T-helper 17 cell (primary cell): ENCODE measurements around the gene PLK2. TPM values are rescaled to one million over a fixed set of nuclear protein-coding genes. Genes with fewer than 3 reads are reported as not detected.

Experiments
- ATAC-seq: fragments of 150-1000 bp; cut with Tn5 transposase; 2 replicates; pipeline ENCODE4 v1.10.0; 2021; ENCODE audit warnings: mild to moderate bottlenecking, moderate library complexity
- DNase-seq, 3 donors: peaks; one replicate each; pipeline versions ENCODE4 v3.0.0 to v3.0.0-alpha.2; 2020 to 2021
- H3K9me3 ChIP-seq: one replicate; pipeline ENCODE4 v1.7.0; 2013; ENCODE audit warnings: low read length, mild to moderate bottlenecking; ENCODE audit not compliant: control insufficient read depth, poor library complexity, severe bottlenecking
- H3K27ac Mint-ChIP-seq: one replicate; pipeline ENCODE4 v1.8.0; 2022; ENCODE audit warnings: mild to moderate bottlenecking, moderate library complexity, mixed read lengths
- H3K27me3 Mint-ChIP-seq: one replicate; pipeline ENCODE4 v1.8.0; 2022; ENCODE audit warnings: mixed read lengths
- H3K36me3 Mint-ChIP-seq: one replicate; pipeline ENCODE4 v1.8.0; 2022; ENCODE audit warnings: low read depth, mixed read lengths
- H3K4me1 Mint-ChIP-seq: one replicate; pipeline ENCODE4 v1.8.0; 2022; ENCODE audit warnings: mild to moderate bottlenecking, mixed read lengths
- H3K4me3 Mint-ChIP-seq: one replicate; pipeline ENCODE4 v1.8.0; 2022; ENCODE audit warnings: mild to moderate bottlenecking, moderate library complexity, mixed read lengths
- total RNA-seq, 4 donors: library from RNA in 2 of 4; stranded (reverse) in 2 of 4; gene quantifications; one replicate each; pipeline ENCODE4 v1.2.3 and lab custom pipeline; 2022 to 2026

The PLK2 gene
- total RNA-seq, 2 donors from 2014 or later: 15.8 to 24.3 TPM

GRCh38 chr5:58451732-58452565 is 7.9 kb downstream of the PLK2 start:
- H3K27me3 Mint-ChIP-seq: peaks cover 45% of the 10 kb centered on the region
- no peak overlapping the region for H3K27ac Mint-ChIP-seq
- H3K4me1 Mint-ChIP-seq: no peaks in the 10 kb centered on the region

GRCh38 chr5:58450811-58451629 is 8.9 kb downstream of the PLK2 start:
- Mint-ChIP-seq H3K4me3 (no peak overlapping the region), H3K27ac (no peak overlapping the region), H3K4me1 (no peaks in the 10 kb centered on the region), H3K27me3 (peaks cover 52% of the 10 kb centered on the region), H3K36me3 (peaks cover 6% of the 10 kb centered on the region)
- DNase-seq (no peak), ATAC-seq (no peak)
- no peaks in the 10 kb centered on the region for H3K9me3 ChIP-seq

More at GRCh38 chr5:58451732-58452565, 7.9 kb downstream of the PLK2 start:
- no peaks in the 10 kb centered on the region for H3K9me3 ChIP-seq
- peaks cover 6% of the 10 kb centered on the region for H3K36me3 Mint-ChIP-seq
- no peak for ATAC-seq
- H3K4me3 Mint-ChIP-seq: no peak overlapping the region
- no peak for DNase-seq

- ATAC-seq (no peak), DNase-seq (no peak)
- Mint-ChIP-seq H3K4me3 (no peak overlapping the region), H3K4me1 (no peaks in the 10 kb centered on the region), H3K27me3 (peaks cover 56% of the 10 kb centered on the region), H3K36me3 (peaks cover 6% of the 10 kb centered on the region), H3K27ac (no peak overlapping the region)
- no peaks in the 10 kb centered on the region for H3K9me3 ChIP-seq
Measured at GRCh38 chr5:58450018-58450417, 9.9 kb downstream of the PLK2 start.

GRCh38 chr5:58447226-58447625 is 12.7 kb downstream of the PLK2 start:
- H3K4me3 Mint-ChIP-seq: no peak overlapping the region
- peaks cover 54% of the 10 kb centered on the region for H3K27me3 Mint-ChIP-seq
- DNase-seq (no peak), ATAC-seq (no peak)
- no peaks in the 10 kb centered on the region for H3K9me3 ChIP-seq
- H3K36me3 Mint-ChIP-seq: peaks cover 3% of the 10 kb centered on the region
- no peaks in the 10 kb centered on the region for H3K4me1 Mint-ChIP-seq
- no peak overlapping the region for H3K27ac Mint-ChIP-seq

- Mint-ChIP-seq H3K27ac (no peak overlapping the region), H3K27me3 (peaks cover 45% of the 10 kb centered on the region), H3K4me1 (no peaks in the 10 kb centered on the region), H3K36me3 (no peaks in the 10 kb centered on the region), H3K4me3 (no peak overlapping the region)
- ATAC-seq (no peak), DNase-seq (no peak)
- no peaks in the 10 kb centered on the region for H3K9me3 ChIP-seq
Measured at GRCh38 chr5:58446024-58446423, 13.9 kb downstream of the PLK2 start.

- Mint-ChIP-seq H3K27me3 (peaks cover 37% of the 10 kb centered on the region), H3K27ac (no peak overlapping the region), H3K4me1 (no peaks in the 10 kb centered on the region), H3K4me3 (no peak overlapping the region), H3K36me3 (no peaks in the 10 kb centered on the region)
- no peak for ATAC-seq
- H3K9me3 ChIP-seq: no peaks in the 10 kb centered on the region
- DNase-seq: no peak
Measured at GRCh38 chr5:58444805-58445204, 15.1 kb downstream of the PLK2 start.

GRCh38 chr5:58440901-58441460 is 18.9 kb downstream of the PLK2 start:
- Mint-ChIP-seq H3K27me3 (peaks cover 20% of the 10 kb centered on the region), H3K36me3 (no peaks in the 10 kb centered on the region), H3K27ac (no peak overlapping the region), H3K4me1 (no peaks in the 10 kb centered on the region), H3K4me3 (no peak overlapping the region)
- no peaks in the 10 kb centered on the region for H3K9me3 ChIP-seq
- no peak for ATAC-seq
- DNase-seq: no peak

GRCh38 chr5:58439094-58439644 is 20.7 kb downstream of the PLK2 start:
- Mint-ChIP-seq H3K36me3 (no peaks in the 10 kb centered on the region), H3K27me3 (peaks cover 16% of the 10 kb centered on the region), H3K4me1 (peaks cover 3% of the 10 kb centered on the region), H3K4me3 (no peak overlapping the region), H3K27ac (no peak overlapping the region)
- no peak for DNase-seq
- no peaks in the 10 kb centered on the region for H3K9me3 ChIP-seq
- ATAC-seq: no peak

- no peak overlapping the region for H3K27ac Mint-ChIP-seq
- no peaks in the 10 kb centered on the region for H3K36me3 Mint-ChIP-seq
- ATAC-seq: no peak
- no peak overlapping the region for H3K4me3 Mint-ChIP-seq
- H3K27me3 Mint-ChIP-seq: peaks cover 8% of the 10 kb centered on the region
- peaks cover 3% of the 10 kb centered on the region for H3K4me1 Mint-ChIP-seq
- no peaks in the 10 kb centered on the region for H3K9me3 ChIP-seq
- DNase-seq: no peak
Measured at GRCh38 chr5:58437661-58438060, 22.2 kb downstream of the PLK2 start.

GRCh38 chr5:58431832-58432231 is 28.1 kb downstream of the PLK2 start:
- Mint-ChIP-seq H3K27ac (no peak overlapping the region), H3K4me1 (peaks cover 3% of the 10 kb centered on the region), H3K27me3 (peaks cover 6% of the 10 kb centered on the region), H3K4me3 (no peak overlapping the region), H3K36me3 (no peaks in the 10 kb centered on the region)
- H3K9me3 ChIP-seq: no peaks in the 10 kb centered on the region
- ATAC-seq: no peak
- no peak for DNase-seq

- H3K4me3 Mint-ChIP-seq: no peak overlapping the region
- no peaks in the 10 kb centered on the region for H3K9me3 ChIP-seq
- DNase-seq (no peak), ATAC-seq (no peak)
- H3K4me1 Mint-ChIP-seq: no peaks in the 10 kb centered on the region
- peaks cover 70% of the 10 kb centered on the region for H3K27me3 Mint-ChIP-seq
- peaks cover 4% of the 10 kb centered on the region for H3K36me3 Mint-ChIP-seq
- no peak overlapping the region for H3K27ac Mint-ChIP-seq
Measured at GRCh38 chr5:58412932-58413331, 47.0 kb downstream of the PLK2 start.

- H3K4me1 Mint-ChIP-seq: no peaks in the 10 kb centered on the region
- no peak overlapping the region for H3K4me3 Mint-ChIP-seq
- peaks cover 4% of the 10 kb centered on the region for H3K36me3 Mint-ChIP-seq
- H3K27ac Mint-ChIP-seq: no peak overlapping the region
- ATAC-seq (no peak), DNase-seq (no peak)
- H3K27me3 Mint-ChIP-seq: peaks cover 72% of the 10 kb centered on the region
- H3K9me3 ChIP-seq: no peaks in the 10 kb centered on the region
Measured at GRCh38 chr5:58412081-58412480, 47.8 kb downstream of the PLK2 start.

GRCh38 chr5:58411372-58411771 is 48.5 kb downstream of the PLK2 start:
- Mint-ChIP-seq H3K27me3 (peaks cover 71% of the 10 kb centered on the region), H3K4me1 (no peaks in the 10 kb centered on the region), H3K36me3 (peaks cover 2% of the 10 kb centered on the region), H3K4me3 (no peak overlapping the region), H3K27ac (no peak overlapping the region)
- DNase-seq (no peak), ATAC-seq (no peak)
- no peaks in the 10 kb centered on the region for H3K9me3 ChIP-seq
